ENCODE data around the gene DNAJC24.

Gene DNAJC24

GRCh38 chr11:31478223-31478590 lies 108.5 kb downstream of the DNAJC24 start:
- no peak for TF ChIP-seq CTCF (conservative IDR thresholded peaks at IDR 0.05; ENCODE audit: low read length)

GRCh38 chr11:31479066-31479465 lies 109.4 kb downstream of the DNAJC24 start:
- DNase-seq (ENCODE audit: low read depth): no peak
- TF ChIP-seq CTCF (conservative IDR thresholded peaks at IDR 0.05; ENCODE audit: low read length): no peak
- no peak overlapping the region for H3K4me3 ChIP-seq (ENCODE audit: low read length)

More at GRCh38 chr11:31478223-31478590, 108.5 kb downstream of the DNAJC24 start:
- no peak overlapping the region for H3K4me3 ChIP-seq (ENCODE audit: low read length)
- DNase-seq (ENCODE audit: low read depth): no peak

- TF ChIP-seq CTCF (conservative IDR thresholded peaks at IDR 0.05; ENCODE audit: low read length): no peak
- no peak for DNase-seq (ENCODE audit: low read depth)
- no peak overlapping the region for H3K4me3 ChIP-seq (ENCODE audit: low read length)
Measured at GRCh38 chr11:31480930-31481329, 111.3 kb downstream of the DNAJC24 start.
